HS-5 (cell line): Measurements from ENCODE around the gene ENTPD6.
"Not testable (repeated sequence)": the region's sequence is repeated elsewhere in the genome, so short reads cannot be mapped to it uniquely, and the experiment has no call there.

Experiments
- DNase-seq: peaks from one replicate; pipeline ENCODE4 v3.0.0-alpha.2; 2012; ENCODE audit warnings: low read depth

The ENTPD6 gene

DNA sequence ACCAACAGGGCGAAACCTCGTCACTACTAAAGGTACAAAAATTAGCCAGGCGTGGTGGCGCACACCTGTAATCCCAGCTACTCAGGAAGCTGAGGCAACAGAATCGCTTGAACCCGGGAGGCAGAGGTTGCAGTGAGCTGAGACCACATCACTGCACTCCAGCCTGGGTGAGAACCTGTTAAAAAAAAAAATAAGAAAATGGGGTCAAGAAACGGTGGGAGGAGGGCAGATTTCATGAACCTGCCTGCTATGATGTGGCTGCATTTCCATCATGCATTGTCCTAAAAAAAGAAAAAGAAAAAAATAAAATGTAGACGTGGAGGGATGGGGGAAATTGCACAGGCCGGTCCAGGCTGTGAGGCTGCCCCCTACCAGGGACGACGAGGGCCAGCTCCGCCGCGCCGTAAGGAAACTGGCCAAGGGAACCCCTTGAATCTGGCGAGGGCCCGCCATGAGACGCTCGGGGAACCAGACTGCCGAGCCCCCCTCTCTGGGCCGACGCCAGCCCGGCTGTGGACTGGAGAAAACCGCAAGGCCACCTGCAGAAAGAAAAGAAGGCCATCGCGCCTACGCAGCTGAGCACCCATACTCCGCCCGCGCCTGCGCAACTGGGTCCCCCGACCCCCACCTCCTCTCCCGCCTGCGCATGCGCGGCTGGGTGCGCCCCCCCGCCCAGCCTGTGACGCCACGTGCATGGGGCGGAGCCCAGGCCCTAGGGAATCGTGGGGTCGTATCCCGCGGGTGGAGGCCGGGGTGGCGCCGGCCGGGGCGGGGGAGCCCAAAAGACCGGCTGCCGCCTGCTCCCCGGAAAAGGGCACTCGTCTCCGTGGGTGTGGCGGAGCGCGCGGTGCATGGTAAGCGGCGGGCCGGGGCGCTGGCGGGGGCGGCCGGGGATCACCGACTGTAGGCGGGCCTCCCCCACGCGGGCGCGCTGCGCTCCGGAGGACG lies at the start of gene ENTPD6:
Gene ENTPD6, plus strand, starts transcription at position 699 of the 948 bp plus-strand sequence. CDS start 10,825 bp downstream, outside the sequence.
- DNase-seq: peak; percentile 43

DNA sequence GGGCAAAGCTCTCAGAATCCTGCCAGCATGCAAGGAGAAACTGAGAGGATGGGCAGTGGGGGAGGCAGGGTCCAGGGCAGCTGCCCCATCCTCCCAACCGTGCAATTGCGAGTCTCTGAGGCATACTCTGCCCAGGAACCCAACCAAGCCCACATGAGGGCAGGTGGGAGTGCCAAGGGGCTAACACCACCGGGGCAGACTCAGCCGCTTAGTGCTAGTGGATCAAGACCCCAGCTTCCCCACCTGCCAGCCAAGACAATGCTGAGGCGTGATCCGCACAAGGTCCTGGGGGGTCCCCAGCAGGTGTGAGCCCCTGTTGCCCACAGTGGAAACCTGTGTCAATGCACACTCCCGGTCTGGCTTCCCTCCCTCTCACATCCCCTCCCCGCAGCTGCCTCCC lies 48.5 kb upstream of the ENTPD6 start:
- DNase-seq: no peak

DNA sequence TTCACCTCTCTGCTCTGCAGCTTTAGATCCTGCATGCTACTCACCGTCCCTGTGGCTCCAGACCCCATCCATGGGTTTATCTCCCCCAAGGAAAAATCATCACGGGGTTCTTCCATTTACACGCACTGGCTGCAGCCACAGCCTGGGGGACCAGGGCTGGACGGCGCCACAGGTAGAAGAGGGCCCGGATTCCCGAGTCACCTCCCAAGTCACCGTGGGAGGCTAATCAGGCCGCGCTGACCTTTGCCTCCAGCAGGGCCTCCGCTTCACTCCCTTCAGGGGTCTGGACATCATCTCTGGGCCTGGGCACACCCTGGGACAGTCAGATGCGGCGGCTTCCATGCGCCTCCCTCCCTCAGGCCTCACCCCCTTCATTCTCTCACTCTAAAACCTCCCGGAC lies 47.8 kb upstream of the ENTPD6 start:
- DNase-seq: no peak

DNA sequence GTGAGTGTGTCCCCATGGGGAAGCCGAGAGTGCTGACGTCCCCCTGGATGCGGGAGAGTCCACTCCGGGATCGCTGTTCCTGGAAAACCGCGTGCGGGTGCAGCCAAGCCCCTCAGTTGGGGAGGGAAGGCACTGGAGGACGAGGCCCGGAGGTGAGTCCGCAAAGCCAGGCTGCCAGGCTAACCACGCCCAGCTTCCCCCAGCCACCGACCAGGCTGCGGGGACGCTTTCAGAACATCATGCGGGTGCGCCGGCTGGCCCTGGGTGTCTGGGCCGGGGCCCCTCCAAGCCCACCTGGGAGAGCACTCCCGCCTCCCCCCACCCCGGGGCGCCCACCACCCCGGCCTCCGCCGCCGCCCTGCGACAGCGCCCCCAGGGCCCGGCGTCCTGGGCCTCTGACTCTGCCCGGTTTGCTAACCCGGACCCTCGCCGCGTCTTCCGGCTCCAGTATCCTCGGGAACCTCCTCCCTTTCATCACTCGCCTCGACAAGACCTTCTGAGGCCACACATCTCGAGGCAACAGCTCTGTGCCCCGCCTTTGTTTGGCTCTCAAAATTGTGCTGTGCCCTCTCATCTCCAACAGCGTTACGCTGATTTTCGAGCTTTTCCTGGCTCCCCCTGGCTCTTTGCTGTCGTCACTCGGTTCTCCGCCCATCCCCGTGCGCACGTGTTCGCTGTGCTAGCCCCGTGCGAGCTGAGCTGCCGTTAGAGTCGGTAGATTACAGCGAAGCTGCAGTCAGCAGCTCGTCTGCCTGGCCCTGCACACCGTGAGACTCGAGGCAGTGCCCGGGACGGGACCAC lies 47.1 kb upstream of the ENTPD6 start:
- DNase-seq: no peak

DNA sequence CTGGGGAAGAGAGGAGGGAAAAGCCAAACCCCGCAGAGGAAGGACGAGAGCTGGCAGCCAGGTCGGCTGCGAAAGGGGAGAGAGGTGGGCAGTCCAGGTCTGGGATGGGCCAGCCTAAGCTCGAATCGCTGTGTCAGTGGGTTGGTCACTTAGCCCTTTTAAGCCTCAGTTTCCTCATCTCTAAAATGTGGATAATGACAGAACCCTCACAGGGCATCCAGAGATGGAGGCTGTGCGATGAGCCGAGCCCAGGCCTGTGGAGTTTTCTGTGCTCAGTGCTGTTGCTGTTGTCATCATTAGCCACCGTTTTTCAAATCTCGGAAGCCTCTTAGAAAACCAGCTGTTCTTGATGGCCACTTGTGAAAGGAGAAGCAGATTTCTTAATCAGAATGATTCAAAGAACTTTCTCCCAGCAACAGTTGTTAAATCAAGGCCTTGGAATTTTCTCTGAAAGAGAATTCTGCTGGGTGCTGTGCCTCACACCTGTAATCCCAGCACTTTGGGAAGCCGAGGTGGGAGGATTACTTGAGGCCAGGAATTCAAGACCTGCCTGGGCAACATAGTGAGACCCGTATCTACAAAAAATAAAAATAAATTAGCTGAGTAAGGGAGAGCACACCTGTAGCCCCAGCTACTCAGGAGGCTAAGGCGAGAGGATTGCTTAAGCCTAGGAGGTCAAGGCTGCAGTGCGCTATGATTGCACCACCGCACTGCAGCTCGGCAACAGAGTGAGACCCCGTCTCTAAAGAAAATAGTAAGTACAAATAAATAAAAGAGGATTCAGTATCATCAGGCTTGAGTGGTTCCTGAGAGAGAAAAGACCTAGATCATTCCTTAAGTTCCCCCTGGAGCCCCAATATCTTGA lies 46.3 kb upstream of the ENTPD6 start:
- DNase-seq: no peak

DNA sequence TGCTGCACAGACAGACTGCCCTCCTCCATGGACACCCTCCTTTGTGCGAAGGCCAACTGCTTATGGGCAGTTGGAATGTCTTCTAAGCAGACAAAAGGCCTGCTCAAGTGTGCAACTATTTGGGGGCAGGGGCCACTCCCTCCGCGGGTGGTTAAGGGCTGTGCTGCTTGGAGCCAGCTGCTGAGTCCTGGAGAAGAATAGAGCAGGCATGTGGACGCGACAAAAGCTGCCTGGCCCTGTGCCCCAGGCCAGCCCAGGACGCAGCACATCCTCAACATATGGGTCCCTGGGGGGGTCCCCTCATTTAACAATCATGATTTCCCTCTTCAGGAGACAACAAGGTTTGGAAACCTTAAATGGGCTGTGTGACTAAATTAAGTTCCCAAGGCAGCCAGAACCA lies 45.5 kb upstream of the ENTPD6 start:
- no peak for DNase-seq

DNA sequence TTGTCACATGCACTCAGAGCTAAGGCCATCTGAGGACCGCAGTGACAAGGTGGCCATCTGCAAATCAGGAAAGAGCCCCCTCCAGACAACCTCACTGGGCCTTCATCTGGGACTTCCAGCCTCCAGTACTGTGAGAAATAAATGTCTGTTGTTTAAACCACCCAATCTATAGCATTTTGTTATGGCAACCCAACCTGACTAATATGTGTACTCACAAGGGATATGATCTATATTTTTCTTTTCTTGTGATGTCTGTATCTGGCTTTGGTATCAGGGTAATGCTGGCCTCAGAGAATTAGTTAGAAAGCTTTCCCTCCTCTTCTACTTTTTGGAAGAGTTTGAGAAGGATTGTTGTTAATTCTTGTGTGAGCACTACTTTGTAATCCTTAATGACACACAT lies 37.5 kb upstream of the ENTPD6 start:
- DNase-seq: no peak

DNA sequence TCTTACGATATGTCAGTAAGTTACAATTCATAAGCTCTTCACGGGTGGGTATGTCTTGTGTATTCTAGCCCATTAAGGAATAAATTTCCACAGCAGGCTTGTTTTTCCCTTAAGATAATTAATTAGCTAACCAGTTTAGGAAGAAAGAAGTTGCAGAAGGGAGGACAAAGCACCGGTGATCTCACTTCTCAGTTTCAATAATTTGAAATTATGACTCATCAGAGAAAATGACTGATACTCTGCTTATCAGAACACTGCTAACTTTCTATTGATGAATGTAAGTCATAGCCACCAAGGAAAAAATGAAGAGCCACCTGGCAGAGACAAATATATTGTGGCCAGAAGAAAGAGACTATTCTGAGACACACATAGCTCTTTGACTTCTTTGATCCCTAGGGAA lies 35.0 kb upstream of the ENTPD6 start:
- DNase-seq: no peak

DNA sequence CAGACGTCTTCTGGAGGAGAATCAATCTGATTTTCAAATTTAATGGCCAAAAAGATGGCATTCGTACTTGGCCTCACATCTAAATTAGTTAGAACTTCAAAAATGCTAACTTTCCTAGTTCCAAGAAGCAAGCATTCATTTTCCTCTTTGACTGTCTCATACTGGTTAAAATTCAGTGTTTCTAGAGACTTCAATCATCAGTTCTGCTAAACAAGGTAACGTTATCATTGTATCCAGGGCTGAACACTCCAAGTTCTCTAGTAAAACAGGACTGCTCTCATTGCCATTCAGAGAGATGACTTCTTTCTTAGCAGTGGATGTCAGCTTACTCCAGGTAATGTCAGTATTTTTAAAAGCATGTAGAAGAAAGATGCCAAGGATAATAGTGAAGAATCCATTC lies 34.6 kb upstream of the ENTPD6 start:
- DNase-seq: no peak

DNA sequence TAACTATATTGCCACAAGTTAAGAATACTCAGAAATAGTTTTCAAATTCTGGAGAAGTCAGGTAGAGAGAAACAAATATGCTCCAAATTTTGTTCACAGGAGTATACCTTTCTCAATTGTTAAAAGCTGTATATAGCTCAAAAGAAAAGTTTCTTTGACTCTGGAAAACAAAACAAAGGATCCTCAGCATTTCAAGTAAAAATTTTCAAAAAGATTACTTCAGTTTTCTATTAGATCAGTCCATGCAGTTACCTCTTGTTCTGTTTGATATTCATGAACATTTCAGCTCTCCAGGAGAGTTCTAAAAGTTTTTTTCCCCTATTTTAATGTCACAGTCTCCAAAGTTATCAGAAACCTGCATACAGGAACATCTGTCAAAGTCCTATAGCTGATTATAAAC lies 30.4 kb upstream of the ENTPD6 start:
- DNase-seq: no peak

DNA sequence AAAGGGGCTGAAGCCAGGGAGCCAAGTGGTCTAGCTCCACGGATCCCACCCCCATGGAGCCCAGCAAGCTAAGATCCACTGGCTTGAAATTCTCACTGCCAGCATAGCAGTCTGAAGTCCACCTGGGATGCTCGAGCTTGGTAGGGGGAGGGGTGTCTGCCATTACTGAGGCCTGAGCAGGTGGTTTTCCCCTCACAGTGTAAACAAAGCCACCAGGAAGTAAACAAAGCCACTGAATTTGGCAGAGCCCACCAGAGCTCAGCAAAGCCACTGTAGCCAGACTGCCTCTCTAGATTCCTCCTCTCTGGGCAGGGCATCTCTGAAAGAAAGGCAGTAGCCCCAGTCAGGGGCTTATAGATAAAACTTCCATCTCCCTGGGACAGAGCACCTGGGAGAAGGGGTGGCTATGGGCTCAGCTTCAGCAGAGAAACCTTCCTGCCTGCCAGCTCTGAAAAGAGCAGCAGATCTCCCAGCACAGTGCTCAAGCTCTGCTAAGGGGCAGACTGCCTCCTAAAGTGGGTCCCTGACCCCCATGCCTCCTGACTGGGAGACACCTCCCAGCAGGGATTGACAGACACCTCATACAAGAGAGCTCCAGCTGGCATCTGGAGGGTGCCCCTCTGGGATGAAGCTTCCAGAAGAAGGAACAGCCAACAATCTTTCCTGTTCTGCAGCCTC lies 29.3 kb upstream of the ENTPD6 start:
- not testable (repeated sequence) for DNase-seq

DNA sequence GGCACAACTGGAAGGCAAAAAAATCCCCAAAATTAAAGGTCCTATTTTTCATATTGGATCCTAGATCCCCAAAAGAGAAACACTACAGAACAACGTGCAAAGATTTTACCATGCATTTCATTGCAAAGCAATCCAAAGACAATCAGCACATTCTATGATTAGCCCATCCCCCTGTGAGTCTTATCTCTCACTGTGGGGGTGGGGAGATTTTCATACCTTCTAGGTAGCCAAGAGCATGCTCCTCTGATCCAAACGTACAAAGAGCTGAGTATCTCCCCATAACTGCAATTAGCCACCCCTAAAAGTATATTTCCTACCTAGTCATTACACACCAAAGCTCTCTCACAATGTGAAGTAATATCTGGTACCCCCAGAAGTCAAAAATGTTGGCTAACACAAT lies 22.2 kb upstream of the ENTPD6 start:
- no peak for DNase-seq

DNA sequence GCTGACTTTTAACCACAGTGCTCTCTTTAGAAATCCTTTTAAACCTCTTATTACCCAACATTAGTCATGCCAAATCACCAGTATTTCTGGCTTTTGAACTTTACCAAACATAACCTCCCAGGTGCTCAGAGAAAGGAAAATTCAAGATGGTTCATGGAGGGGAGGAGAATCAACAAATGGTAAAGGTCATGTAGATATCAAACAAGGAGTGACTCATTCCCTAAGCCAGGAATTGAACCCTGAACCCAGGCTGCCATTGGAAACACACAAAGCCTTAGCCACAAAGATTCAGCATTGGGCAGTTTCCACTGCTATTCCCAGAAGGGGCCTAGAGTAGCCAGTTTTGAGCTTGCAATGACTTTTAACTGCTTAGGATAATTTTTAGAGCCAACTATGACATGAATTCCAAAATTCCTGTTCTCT lies 21.6 kb upstream of the ENTPD6 start:
- DNase-seq: no peak

DNA sequence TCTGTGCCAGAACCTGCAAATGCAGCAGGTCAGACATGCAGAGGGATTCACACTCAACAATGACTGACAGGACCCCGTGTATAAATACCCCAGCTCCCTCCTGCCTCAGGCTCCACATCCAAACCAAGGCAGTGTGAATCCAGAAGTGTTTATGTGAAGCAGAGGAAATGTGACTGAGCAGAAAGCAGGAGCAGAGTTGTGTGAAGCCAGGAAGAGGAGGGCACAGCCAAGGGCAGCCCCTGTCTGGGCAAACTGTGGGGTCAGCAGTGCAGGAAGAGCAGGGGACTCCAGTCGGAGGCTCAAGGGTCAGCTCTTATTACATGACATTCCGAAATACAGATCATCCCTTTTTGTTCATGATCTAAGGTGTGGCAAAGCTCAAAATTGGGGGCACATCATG lies 19.3 kb upstream of the ENTPD6 start:
- DNase-seq: no peak

DNA sequence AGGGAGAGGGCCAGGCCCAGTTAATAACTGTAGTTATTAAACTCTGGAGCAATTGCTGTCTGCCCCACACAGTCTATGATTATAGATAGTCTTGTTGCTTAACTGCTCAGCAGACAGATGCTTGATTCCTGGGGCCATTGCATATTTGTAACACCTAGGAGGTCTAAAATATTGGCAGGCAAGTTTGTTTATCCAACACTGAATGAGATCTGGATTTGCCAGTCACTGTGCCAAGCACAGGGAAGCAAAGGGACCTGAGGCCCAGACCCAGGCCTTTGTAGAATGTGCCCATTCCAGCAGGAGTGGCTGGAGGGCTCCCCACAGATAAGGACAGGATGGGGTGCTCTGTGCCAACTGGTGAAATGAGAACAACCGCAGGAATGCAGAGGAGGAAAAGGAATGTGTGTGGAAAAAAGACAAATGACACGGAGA lies 17.6 kb upstream of the ENTPD6 start:
- no peak for DNase-seq

DNA sequence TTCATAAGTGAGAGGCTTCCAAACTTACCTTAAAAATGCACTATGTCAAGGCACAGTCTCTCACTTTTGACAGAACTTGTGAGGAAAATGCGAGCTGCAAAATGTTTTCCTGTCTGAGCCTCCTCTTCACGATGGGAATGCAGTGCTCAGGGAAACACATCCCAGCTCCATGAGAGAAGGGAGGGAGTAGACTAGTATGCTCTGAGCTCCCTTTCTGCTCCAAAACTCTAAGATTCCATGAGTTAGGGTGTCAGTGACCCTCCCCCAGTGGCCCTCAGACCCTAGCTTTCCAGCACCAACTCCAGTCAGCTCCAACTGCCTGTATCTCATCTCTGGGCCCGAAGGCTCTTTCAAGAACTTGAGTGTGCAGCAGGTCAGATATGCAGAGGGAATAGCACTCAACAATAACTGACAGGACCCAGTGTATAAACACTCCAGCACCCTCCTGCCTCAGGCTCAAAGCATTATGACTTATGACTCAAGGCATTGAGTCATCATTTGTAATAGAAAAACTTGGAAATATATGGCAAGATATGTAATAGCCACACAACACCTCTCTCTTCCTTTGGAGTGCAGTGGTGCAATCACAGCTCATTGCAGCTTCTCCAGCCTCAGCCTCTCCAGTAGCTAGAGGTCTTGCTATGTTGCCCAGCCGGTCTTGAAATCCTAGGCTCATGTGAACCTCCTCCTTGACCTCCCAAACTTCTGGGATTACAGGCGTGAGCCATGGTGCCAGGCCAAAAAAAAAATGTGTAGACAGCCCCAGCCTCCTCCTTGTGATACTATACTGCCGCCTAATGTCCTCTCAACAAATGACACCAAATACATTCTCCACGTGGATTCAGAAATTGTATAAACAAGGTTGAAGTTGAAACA lies 16.7 kb upstream of the ENTPD6 start:
- peak; percentile 95 for DNase-seq

DNA sequence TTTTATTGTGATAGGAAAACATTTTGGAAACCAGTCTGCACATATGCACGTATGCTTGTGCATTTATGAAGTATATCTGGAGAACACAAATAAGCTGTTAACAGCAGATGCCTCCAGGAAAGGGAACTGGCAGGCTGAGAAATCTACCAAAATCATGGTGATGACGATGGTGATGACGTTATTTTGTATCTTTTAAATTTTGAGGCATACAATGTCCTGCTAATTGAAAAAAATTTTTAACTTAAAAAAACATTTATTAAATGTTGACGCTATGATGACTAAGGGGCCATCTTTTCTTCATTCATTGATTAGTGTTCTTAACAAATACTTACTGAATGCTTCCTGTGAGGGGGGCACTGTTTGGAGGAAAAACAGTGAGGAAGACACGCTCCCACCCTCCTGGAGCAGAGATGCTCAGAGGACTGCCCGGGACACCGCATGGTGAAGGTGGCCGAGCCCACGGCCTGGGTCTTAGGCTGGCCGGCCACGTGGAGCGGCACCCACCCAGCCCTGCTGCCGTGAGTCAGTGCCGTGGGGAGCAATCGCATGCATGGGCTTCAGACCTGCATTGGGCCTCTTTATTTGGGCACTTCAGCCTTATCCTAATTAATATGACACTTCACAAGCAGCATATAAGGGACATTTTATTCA lies 15.9 kb upstream of the ENTPD6 start:
- DNase-seq: no peak

DNA sequence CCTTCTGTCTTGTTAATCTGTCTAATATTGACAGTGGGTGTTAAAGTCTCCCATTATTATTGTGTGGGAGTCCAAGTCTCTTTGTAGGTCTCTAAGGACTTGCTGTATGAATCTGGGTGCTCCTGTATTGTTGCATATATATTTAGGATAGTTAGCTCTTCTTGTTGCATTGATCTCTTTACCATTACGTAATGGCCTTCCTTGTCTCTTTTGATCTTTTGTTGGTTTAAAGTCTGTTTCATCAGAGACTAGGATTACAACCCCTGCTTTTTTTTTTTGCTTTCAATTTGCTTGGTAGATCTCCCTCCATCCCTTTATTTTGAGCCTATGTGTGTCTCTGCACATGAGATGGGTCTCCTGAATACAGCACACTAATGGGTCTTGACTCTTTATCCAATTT lies 11.1 kb upstream of the ENTPD6 start:
- not testable (repeated sequence) for DNase-seq

DNA sequence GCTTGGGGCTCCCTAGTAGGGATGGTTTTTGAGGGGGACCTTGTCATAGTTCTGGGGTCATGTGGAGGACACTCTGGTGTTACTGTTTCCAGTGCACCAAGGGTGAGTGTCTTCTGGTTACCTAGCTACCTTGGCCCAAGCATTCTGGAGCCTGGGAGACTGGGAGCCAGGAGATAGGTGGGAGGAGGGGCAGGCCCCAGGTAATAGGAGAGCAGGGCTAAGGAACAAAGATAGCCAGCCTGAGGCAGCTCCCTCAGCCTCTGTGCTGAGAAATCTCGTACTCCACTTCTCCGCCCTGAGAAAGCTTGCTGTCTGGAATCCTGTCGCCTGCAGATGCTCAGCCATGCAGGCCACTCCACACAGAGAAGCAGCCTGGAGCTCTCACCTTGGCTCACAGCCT lies 8.3 kb upstream of the ENTPD6 start:
- no peak for DNase-seq

DNA sequence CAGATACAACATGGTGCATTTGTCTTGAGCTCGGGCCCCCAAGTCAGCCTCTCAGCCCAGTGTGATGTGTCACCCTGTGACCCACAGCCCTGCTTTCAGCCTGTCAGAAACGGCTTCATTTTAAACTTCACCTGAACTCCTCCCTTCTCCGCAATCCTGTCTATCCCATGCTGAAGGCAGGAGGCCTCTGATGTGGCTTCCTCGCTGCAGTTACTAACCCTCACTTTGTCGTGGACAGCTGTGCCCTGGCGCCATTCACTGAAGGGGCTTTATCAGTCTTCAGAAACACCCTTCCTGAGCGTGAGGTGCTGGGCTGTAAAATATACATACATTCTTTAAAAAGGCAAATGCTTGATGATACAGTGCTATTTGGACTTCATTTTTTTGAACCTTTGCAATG lies 7.9 kb upstream of the ENTPD6 start:
- no peak for DNase-seq
